Endothelial cell of umbilical vein (primary cell): ENCODE results near the gene KIF1B. TPM values are rescaled to one million over a fixed set of nuclear protein-coding genes. Genes with fewer than 3 reads are reported as not detected.

Source experiments
- BruUV-seq: library from RNA; stranded (reverse); fragments of 400-500 nt; replicated peaks from 2 replicates; lab custom pipeline; 2021; lab: Mats Ljungman, UMichigan
- CTCF ChIA-PET: fragments of 300-600, 350-600 bp; sonication (Branson Sonifier 250); formaldehyde crosslinking; loops from one replicate; lab custom pipeline; 2021; ENCODE audit warnings: antibody characterized with exemption, inconsistent platforms; lab: Charles Lee
- POLR2A ChIA-PET: fragments of 300-600, 350-600 bp; sonication (Branson Sonifier 250); formaldehyde crosslinking; loops from one replicate; lab custom pipeline; 2021; ENCODE audit warnings: antibody characterized with exemption, inconsistent platforms; lab: Charles Lee
- DNase-seq: peaks from one replicate; pipeline ENCODE4 v3.0.0-alpha.2; 2011; ENCODE audit warnings: low read depth, low spot score
- FAIRE-seq: peaks from 2 replicates; lab custom pipeline; 2011; peaks lifted over from hg19 to GRCh38; lab: Jason Lieb, UNC
- H2AFZ ChIP-seq: 2 replicates; pipeline ENCODE4 v1.6.0; 2012; ENCODE audit warnings: low read depth, low read length, control low read depth, inconsistent platforms
- H3K27ac ChIP-seq: 2 replicates; pipeline ENCODE4 v1.5.1; 2011; ENCODE audit warnings: low read depth, mild to moderate bottlenecking, control low read depth, low read length, moderate library complexity; ENCODE audit not compliant: insufficient read depth
- H3K27me3 ChIP-seq, 2 experiments: 2 replicates each; pipeline versions ENCODE4 v1.6.0 to v1.6.1; 2011; ENCODE audit warnings: low read length in 2 of 2, mixed read lengths in 1 of 2; ENCODE audit not compliant: control insufficient read depth in 2 of 2, insufficient read depth in 2 of 2
- H3K36me3 ChIP-seq, 2 experiments: 2 replicates in 1 of 2; 3 replicates in 1 of 2; pipeline ENCODE4 v1.5.1; 2011; ENCODE audit warnings: low read length in 2 of 2, mild to moderate bottlenecking in 1 of 2, moderate library complexity in 1 of 2; ENCODE audit not compliant: control insufficient read depth in 2 of 2, insufficient read depth in 2 of 2; ENCODE audit errors: extremely low read depth in 1 of 2
- H3K4me1 ChIP-seq: 3 replicates; pipeline ENCODE4 v1.5.1; 2011; ENCODE audit warnings: mild to moderate bottlenecking, low read length; ENCODE audit not compliant: control insufficient read depth, insufficient read depth; ENCODE audit errors: extremely low read depth
- H3K4me2 ChIP-seq: 2 replicates; pipeline ENCODE4 v1.6.1; 2011; ENCODE audit warnings: low read length, control low read depth, mixed read lengths; ENCODE audit not compliant: insufficient read depth
- H3K4me3 ChIP-seq, 3 experiments: fragments of 200-600 bp in 1 of 3; sonication (generic), shearing (Covaris generic) in 1 of 3; replicated peaks in 1 of 3; 2 replicates each; pipeline ENCODE4 v1.5.1; 2011 to 2016; ENCODE audit warnings: control low read depth in 3 of 3, low read length in 3 of 3, mild to moderate bottlenecking in 2 of 3, inconsistent platforms in 1 of 3, low read depth in 1 of 3, moderate library complexity in 1 of 3; ENCODE audit not compliant: insufficient read depth in 1 of 3
- H3K79me2 ChIP-seq: 2 replicates; pipeline ENCODE4 v1.6.0; 2012; ENCODE audit warnings: low read length, inconsistent platforms; ENCODE audit not compliant: control insufficient read depth, insufficient read depth
- H3K9ac ChIP-seq: replicated peaks from 2 replicates; pipeline ENCODE3; 2011; ENCODE audit warnings: low read length, control low read depth; ENCODE audit not compliant: insufficient read depth; ENCODE audit errors: extremely low read depth
- H3K9me1 ChIP-seq: replicated peaks from 3 replicates; pipeline ENCODE4 v1.6.0; 2011; ENCODE audit warnings: mild to moderate bottlenecking, low read length; ENCODE audit not compliant: control insufficient read depth, insufficient read depth; ENCODE audit errors: extremely low read depth
- H3K9me3 ChIP-seq: replicated peaks from 2 replicates; pipeline ENCODE4 v1.5.1; 2012; ENCODE audit warnings: low read length, inconsistent platforms; ENCODE audit not compliant: control insufficient read depth, insufficient read depth
- H4K20me1 ChIP-seq: replicated peaks from 2 replicates; pipeline ENCODE3; 2011; ENCODE audit warnings: mild to moderate bottlenecking, low read length; ENCODE audit not compliant: control insufficient read depth, insufficient read depth; ENCODE audit errors: extremely low read depth
- CTCF ChIP-seq, 2 donors: IDR thresholded peaks; 1 replicate in 1 of 2; 2 replicates in 1 of 2; pipeline ENCODE4 v1.5.1; 2011; ENCODE audit warnings: low read length in 2 of 2, mild to moderate bottlenecking in 2 of 2, moderate library complexity in 2 of 2, control low read depth in 1 of 2, inconsistent platforms in 1 of 2, low read depth in 1 of 2; ENCODE audit not compliant: insufficient read depth in 1 of 2; ENCODE audit errors: extremely low read depth in 1 of 2
- EZH2 ChIP-seq: IDR thresholded peaks from 2 replicates; pipeline ENCODE4 v1.6.1; 2012; ENCODE audit warnings: borderline replicate concordance, low read depth, mild to moderate bottlenecking, moderate library complexity, low read length, inconsistent platforms; ENCODE audit not compliant: severe bottlenecking
- FOS ChIP-seq: IDR thresholded peaks from 2 replicates; pipeline ENCODE4 v1.6.1; 2011; ENCODE audit warnings: mild to moderate bottlenecking, low read length, moderate library complexity, borderline replicate concordance; ENCODE audit not compliant: insufficient read depth
- GATA2 ChIP-seq: IDR thresholded peaks from 2 replicates; pipeline ENCODE4 v1.7.0; 2011; ENCODE audit warnings: low read depth, mild to moderate bottlenecking, moderate library complexity, mixed read lengths, low read length; ENCODE audit not compliant: insufficient read length, insufficient read depth
- JUN ChIP-seq: IDR thresholded peaks from 2 replicates; pipeline ENCODE4 v1.6.1; 2011; ENCODE audit warnings: borderline replicate concordance, low read depth; ENCODE audit not compliant: insufficient read length, insufficient read depth
- MAX ChIP-seq: IDR thresholded peaks from 2 replicates; pipeline ENCODE4 v1.6.1; 2011; ENCODE audit not compliant: insufficient read depth, insufficient read length
- MYC ChIP-seq: IDR thresholded peaks from one replicate; pipeline ENCODE4 v1.6.1; 2011; ENCODE audit warnings: mild to moderate bottlenecking, low read depth, low read length
- POLR2A ChIP-seq: IDR thresholded peaks from 2 replicates; pipeline ENCODE4 v1.6.1; 2012; ENCODE audit warnings: low read depth, mild to moderate bottlenecking, control low read depth, low read length
- POLR2AphosphoS5 ChIP-seq: IDR thresholded peaks from 2 replicates; pipeline ENCODE4 v1.6.1; 2012; ENCODE audit warnings: low read depth, mild to moderate bottlenecking, control low read depth, low read length, moderate library complexity; ENCODE audit not compliant: insufficient read depth
- dilution Hi-C: fragments of 300-500 bp; cut with MboI; formaldehyde crosslinking; loops from one replicate; pipeline ENCODE4 v1.15.0; 2019; ENCODE audit warnings: low sequenced_read_pairs; ENCODE audit not compliant: extremely low pct_ligation_motif_present
- intact Hi-C: fragments of 100-400 bp; cut with micrococcal nuclease; formaldehyde crosslinking; loops from one replicate; pipeline ENCODE4 v1.10.0; 2022
- polyA plus RNA-seq, 4 experiments: library from polyadenylated mRNA; depleted of rRNA in 3 of 4; stranded (reverse) in 3 of 4; unstranded in 1 of 4; fragments of >200 nt; gene quantifications; 2 replicates each; pipeline versions ENCODE4 v1.2.1 to v1.2.3, GENCODE V29; 2011 to 2012; ENCODE audit warnings: missing spikeins in 1 of 4
- total RNA-seq: library from RNA; stranded (reverse); gene quantifications from 2 replicates; pipeline ENCODE4 v1.2.3, GENCODE V29; 2021

The KIF1B gene
- total and polyA plus RNA-seq, 2 donors (not counting 3 experiments of a cell fraction or from before 2014, with no cell fraction given): 14.8 to 58.6 TPM

GRCh38 chr1:10288029-10288615 is 77.8 kb downstream of the KIF1B start:
- no peak overlapping the region for H3K4me3 ChIP-seq
- intact Hi-C loops: no loop called here
- DNase-seq: no peak
- no peaks in the 10 kb centered on the region for H4K20me1 ChIP-seq
- no peaks in the 10 kb centered on the region for H3K27me3 ChIP-seq
- TF ChIP-seq MAX (no peak), POLR2A (no peak), CTCF (IDR thresholded peaks at IDR 0.05; ENCODE audit: extremely low read depth in 1 of 2, insufficient read depth in 1 of 2, low read depth in 1 of 2, low read length in 2 of 2) (no peak), FOS (no peak), GATA2 (no peak), MYC (no peak), JUN (no peak), POLR2AphosphoS5 (no peak), EZH2 (no peak)
- H3K36me3 ChIP-seq: peaks cover 11 to 13% of the 10 kb centered on the region in 2 experiments
- no peak for FAIRE-seq
- no TSS peak for BruUV-seq
- H3K4me1 ChIP-seq: no peaks in the 10 kb centered on the region
- ChIA-PET CTCF (interaction anchor here (1.9 kb wide), 1 partner anchor 78 kb away, joined by 12 read pairs; the partner anchor contains the start of gene KIF1B), POLR2A (no interaction called here)
- no peak overlapping the region for H3K9ac ChIP-seq
- dilution Hi-C loops: no loop called here
- H3K9me1 ChIP-seq: no peaks in the 10 kb centered on the region
- no peaks in the 10 kb centered on the region for H3K9me3 ChIP-seq
- H2AFZ ChIP-seq: no peak overlapping the region
- H3K79me2 ChIP-seq: no peaks in the 10 kb centered on the region
- H3K4me2 ChIP-seq: no peak overlapping the region
- no peak overlapping the region for H3K27ac ChIP-seq
